Endothelial cell of umbilical vein (primary cell): ENCODE results near the gene CFAP20DC. TPM values are rescaled to one million over a fixed set of nuclear protein-coding genes. Genes with fewer than 3 reads are reported as not detected.

Experiments used
- BruUV-seq: library from RNA; stranded (reverse); fragments of 400-500 nt; replicated peaks from 2 replicates; lab custom pipeline; 2021; lab: Mats Ljungman, UMichigan
- CTCF ChIA-PET: fragments of 300-600, 350-600 bp; sonication (Branson Sonifier 250); formaldehyde crosslinking; loops from one replicate; lab custom pipeline; 2021; ENCODE audit warnings: antibody characterized with exemption, inconsistent platforms; lab: Charles Lee
- POLR2A ChIA-PET: fragments of 300-600, 350-600 bp; sonication (Branson Sonifier 250); formaldehyde crosslinking; loops from one replicate; lab custom pipeline; 2021; ENCODE audit warnings: antibody characterized with exemption, inconsistent platforms; lab: Charles Lee
- DNase-seq: peaks from one replicate; pipeline ENCODE4 v3.0.0-alpha.2; 2011; ENCODE audit warnings: low read depth, low spot score
- FAIRE-seq: peaks from 2 replicates; lab custom pipeline; 2011; peaks lifted over from hg19 to GRCh38; lab: Jason Lieb, UNC
- H2AFZ ChIP-seq: 2 replicates; pipeline ENCODE4 v1.6.0; 2012; ENCODE audit warnings: low read depth, low read length, control low read depth, inconsistent platforms
- H3K27ac ChIP-seq: 2 replicates; pipeline ENCODE4 v1.5.1; 2011; ENCODE audit warnings: low read depth, mild to moderate bottlenecking, control low read depth, low read length, moderate library complexity; ENCODE audit not compliant: insufficient read depth
- H3K27me3 ChIP-seq, 2 experiments: 2 replicates each; pipeline versions ENCODE4 v1.6.0 to v1.6.1; 2011; ENCODE audit warnings: low read length in 2 of 2, mixed read lengths in 1 of 2; ENCODE audit not compliant: control insufficient read depth in 2 of 2, insufficient read depth in 2 of 2
- H3K36me3 ChIP-seq, 2 experiments: 2 replicates in 1 of 2; 3 replicates in 1 of 2; pipeline ENCODE4 v1.5.1; 2011; ENCODE audit warnings: low read length in 2 of 2, mild to moderate bottlenecking in 1 of 2, moderate library complexity in 1 of 2; ENCODE audit not compliant: control insufficient read depth in 2 of 2, insufficient read depth in 2 of 2; ENCODE audit errors: extremely low read depth in 1 of 2
- H3K4me1 ChIP-seq: 3 replicates; pipeline ENCODE4 v1.5.1; 2011; ENCODE audit warnings: mild to moderate bottlenecking, low read length; ENCODE audit not compliant: control insufficient read depth, insufficient read depth; ENCODE audit errors: extremely low read depth
- H3K4me2 ChIP-seq: 2 replicates; pipeline ENCODE4 v1.6.1; 2011; ENCODE audit warnings: low read length, control low read depth, mixed read lengths; ENCODE audit not compliant: insufficient read depth
- H3K4me3 ChIP-seq, 3 experiments: fragments of 200-600 bp in 1 of 3; sonication (generic), shearing (Covaris generic) in 1 of 3; replicated peaks in 1 of 3; 2 replicates each; pipeline ENCODE4 v1.5.1; 2011 to 2016; ENCODE audit warnings: control low read depth in 3 of 3, low read length in 3 of 3, mild to moderate bottlenecking in 2 of 3, inconsistent platforms in 1 of 3, low read depth in 1 of 3, moderate library complexity in 1 of 3; ENCODE audit not compliant: insufficient read depth in 1 of 3
- H3K79me2 ChIP-seq: 2 replicates; pipeline ENCODE4 v1.6.0; 2012; ENCODE audit warnings: low read length, inconsistent platforms; ENCODE audit not compliant: control insufficient read depth, insufficient read depth
- H3K9ac ChIP-seq: replicated peaks from 2 replicates; pipeline ENCODE3; 2011; ENCODE audit warnings: low read length, control low read depth; ENCODE audit not compliant: insufficient read depth; ENCODE audit errors: extremely low read depth
- H3K9me1 ChIP-seq: replicated peaks from 3 replicates; pipeline ENCODE4 v1.6.0; 2011; ENCODE audit warnings: mild to moderate bottlenecking, low read length; ENCODE audit not compliant: control insufficient read depth, insufficient read depth; ENCODE audit errors: extremely low read depth
- H3K9me3 ChIP-seq: replicated peaks from 2 replicates; pipeline ENCODE4 v1.5.1; 2012; ENCODE audit warnings: low read length, inconsistent platforms; ENCODE audit not compliant: control insufficient read depth, insufficient read depth
- H4K20me1 ChIP-seq: replicated peaks from 2 replicates; pipeline ENCODE3; 2011; ENCODE audit warnings: mild to moderate bottlenecking, low read length; ENCODE audit not compliant: control insufficient read depth, insufficient read depth; ENCODE audit errors: extremely low read depth
- CTCF ChIP-seq, 2 donors: IDR thresholded peaks; 1 replicate in 1 of 2; 2 replicates in 1 of 2; pipeline ENCODE4 v1.5.1; 2011; ENCODE audit warnings: low read length in 2 of 2, mild to moderate bottlenecking in 2 of 2, moderate library complexity in 2 of 2, control low read depth in 1 of 2, inconsistent platforms in 1 of 2, low read depth in 1 of 2; ENCODE audit not compliant: insufficient read depth in 1 of 2; ENCODE audit errors: extremely low read depth in 1 of 2
- EZH2 ChIP-seq: IDR thresholded peaks from 2 replicates; pipeline ENCODE4 v1.6.1; 2012; ENCODE audit warnings: borderline replicate concordance, low read depth, mild to moderate bottlenecking, moderate library complexity, low read length, inconsistent platforms; ENCODE audit not compliant: severe bottlenecking
- FOS ChIP-seq: IDR thresholded peaks from 2 replicates; pipeline ENCODE4 v1.6.1; 2011; ENCODE audit warnings: mild to moderate bottlenecking, low read length, moderate library complexity, borderline replicate concordance; ENCODE audit not compliant: insufficient read depth
- GATA2 ChIP-seq: IDR thresholded peaks from 2 replicates; pipeline ENCODE4 v1.7.0; 2011; ENCODE audit warnings: low read depth, mild to moderate bottlenecking, moderate library complexity, mixed read lengths, low read length; ENCODE audit not compliant: insufficient read length, insufficient read depth
- JUN ChIP-seq: IDR thresholded peaks from 2 replicates; pipeline ENCODE4 v1.6.1; 2011; ENCODE audit warnings: borderline replicate concordance, low read depth; ENCODE audit not compliant: insufficient read length, insufficient read depth
- MAX ChIP-seq: IDR thresholded peaks from 2 replicates; pipeline ENCODE4 v1.6.1; 2011; ENCODE audit not compliant: insufficient read depth, insufficient read length
- MYC ChIP-seq: IDR thresholded peaks from one replicate; pipeline ENCODE4 v1.6.1; 2011; ENCODE audit warnings: mild to moderate bottlenecking, low read depth, low read length
- POLR2A ChIP-seq: IDR thresholded peaks from 2 replicates; pipeline ENCODE4 v1.6.1; 2012; ENCODE audit warnings: low read depth, mild to moderate bottlenecking, control low read depth, low read length
- POLR2AphosphoS5 ChIP-seq: IDR thresholded peaks from 2 replicates; pipeline ENCODE4 v1.6.1; 2012; ENCODE audit warnings: low read depth, mild to moderate bottlenecking, control low read depth, low read length, moderate library complexity; ENCODE audit not compliant: insufficient read depth
- dilution Hi-C: fragments of 300-500 bp; cut with MboI; formaldehyde crosslinking; loops from one replicate; pipeline ENCODE4 v1.15.0; 2019; ENCODE audit warnings: low sequenced_read_pairs; ENCODE audit not compliant: extremely low pct_ligation_motif_present
- intact Hi-C: fragments of 100-400 bp; cut with micrococcal nuclease; formaldehyde crosslinking; loops from one replicate; pipeline ENCODE4 v1.10.0; 2022
- polyA plus RNA-seq, 4 experiments: library from polyadenylated mRNA; depleted of rRNA in 3 of 4; stranded (reverse) in 3 of 4; unstranded in 1 of 4; fragments of >200 nt; gene quantifications; 2 replicates each; pipeline versions ENCODE4 v1.2.1 to v1.2.3, GENCODE V29; 2011 to 2012; ENCODE audit warnings: missing spikeins in 1 of 4
- total RNA-seq: library from RNA; stranded (reverse); gene quantifications from 2 replicates; pipeline ENCODE4 v1.2.3, GENCODE V29; 2021

The CFAP20DC gene
- total and polyA plus RNA-seq, 2 donors (not counting 3 experiments of a cell fraction or from before 2014, with no cell fraction given) = 0.92 to 2.1 TPM

- no peak overlapping the region for H3K27ac ChIP-seq
- no peaks in the 10 kb centered on the region for H4K20me1 ChIP-seq
- FAIRE-seq = no peak
- CTCF ChIA-PET = no interaction called here
- no peaks in the 10 kb centered on the region for H3K4me1 ChIP-seq
- H3K9ac ChIP-seq = no peak overlapping the region
- no peaks in the 10 kb centered on the region for H3K79me2 ChIP-seq
- dilution Hi-C loops (no loop called here), intact Hi-C loops (no loop called here)
- no peak for DNase-seq
- TF ChIP-seq FOS (no peak), POLR2AphosphoS5 (no peak), MAX (no peak), GATA2 (no peak), EZH2 (no peak), CTCF (IDR thresholded peaks at IDR 0.05; ENCODE audit: extremely low read depth in 1 of 2, insufficient read depth in 1 of 2, low read depth in 1 of 2, low read length in 2 of 2) (no peak), POLR2A (no peak), JUN (no peak), MYC (no peak)
- H3K9me3 ChIP-seq = no peaks in the 10 kb centered on the region
- H3K9me1 ChIP-seq = no peaks in the 10 kb centered on the region
- POLR2A ChIA-PET = no interaction called here
- H3K27me3 ChIP-seq = no peaks in the 10 kb centered on the region
- H3K4me3 ChIP-seq = no peak overlapping the region
- no peak overlapping the region for H3K4me2 ChIP-seq
- no peak overlapping the region for H2AFZ ChIP-seq
- H3K36me3 ChIP-seq = no peaks in the 10 kb centered on the region
- BruUV-seq = no TSS peak
Measured at GRCh38 chr3:58840949-58841348, 208.9 kb downstream of the CFAP20DC start.
